H1 (cell line): ENCODE data around the gene LRRC28. TPM values are rescaled to one million over a fixed set of nuclear protein-coding genes. Genes with fewer than 3 reads are reported as not detected.

ENCODE experiments used
- CHD1 ChIP-seq: IDR thresholded peaks from 2 replicates; pipeline ENCODE4 v1.6.1; 2012; ENCODE audit warnings: low read depth, low read length, improper control_type of control experiment
- CHD7 ChIP-seq: fragments of 300-600 bp; sonication (generic); IDR thresholded peaks from 2 replicates; pipeline ENCODE4 v1.7.1; 2012; ENCODE audit warnings: low read length, moderate library complexity, mild to moderate bottlenecking, inconsistent platforms; ENCODE audit not compliant: insufficient replicate concordance
- EZH2 ChIP-seq: fragments of 200-600 bp; sonication (generic); IDR thresholded peaks from 2 replicates; pipeline ENCODE4 v1.7.1; 2012; ENCODE audit warnings: low read depth, mild to moderate bottlenecking, moderate library complexity, low read length, inconsistent platforms; ENCODE audit not compliant: severe bottlenecking
- GTF2F1 ChIP-seq: IDR thresholded peaks from 2 replicates; pipeline ENCODE4 v1.6.1; 2012; ENCODE audit warnings: low read depth, low read length, improper control_type of control experiment, borderline replicate concordance
- NRF1 ChIP-seq: IDR thresholded peaks from 2 replicates; pipeline ENCODE4 v1.6.1; 2011; ENCODE audit warnings: mild to moderate bottlenecking, low read depth, low read length, improper control_type of control experiment
- RNF2 ChIP-seq: fragments of 200-900, 300-1000 bp; sonication (generic); IDR thresholded peaks from 2 replicates; pipeline ENCODE4 v1.7.1; 2016; ENCODE audit warnings: borderline replicate concordance, low read depth, mild to moderate bottlenecking, antibody characterized with exemption, low read length; ENCODE audit not compliant: poor library complexity, severe bottlenecking; ENCODE audit errors: missing control alignments
- RXRA ChIP-seq: IDR thresholded peaks from 2 replicates; pipeline ENCODE4 v1.6.1; 2011; ENCODE audit warnings: low read depth, mild to moderate bottlenecking, low read length, moderate library complexity; ENCODE audit not compliant: insufficient read depth
- SIN3A ChIP-seq, 2 experiments: IDR thresholded peaks in 1 of 2; conservative IDR thresholded peaks in 1 of 2; 2 replicates each; pipeline ENCODE4 v1.6.1; 2011 to 2012; ENCODE audit warnings: low read length in 2 of 2, improper control_type of control experiment in 1 of 2, low read depth in 1 of 2, mild to moderate bottlenecking in 1 of 2
- SUZ12 ChIP-seq: fragments of 200-600 bp; sonication (generic); IDR thresholded peaks from 2 replicates; pipeline ENCODE4 v1.6.1; 2012; ENCODE audit warnings: mild to moderate bottlenecking, inconsistent platforms, low read length, moderate library complexity, mixed read lengths
- TCF12 ChIP-seq: IDR thresholded peaks from 2 replicates; pipeline ENCODE4 v1.6.1; 2011; ENCODE audit warnings: low read depth, mild to moderate bottlenecking, low read length
- TEAD4 ChIP-seq: IDR thresholded peaks from 2 replicates; pipeline ENCODE4 v1.6.1; 2012; ENCODE audit warnings: low read depth, low read length, inconsistent platforms, mixed read lengths
- polyA plus RNA-seq, 7 experiments: library from polyadenylated mRNA; depleted of rRNA in 3 of 7; stranded (reverse) in 5 of 7; unstranded in 2 of 7; fragments of >200 nt in 5 of 7; fragments of 200-250 nt in 2 of 7; gene quantifications; 1 replicate in 5 of 7; 2 replicates in 1 of 7; 4 replicates in 1 of 7; pipeline versions ENCODE4 v1.2.1 to v1.2.3, GENCODE V29; 2011 to 2013; ENCODE audit warnings: missing spikeins in 2 of 7, mixed read lengths in 2 of 7
- total RNA-seq: library from RNA; stranded (reverse); fragmentation: NEBNext Ultra II Directional; extraction: Animal tissue kit (Norgen Biotek cat#: 25700); gene quantifications from 2 replicates; pipeline ENCODE4 v1.2.1, GENCODE V29; 2021

Gene LRRC28
- total and polyA plus RNA-seq, 2 of the 8 experiments (the other 6 are each of a cell fraction or from before 2014, with no cell fraction given), result 20.2 to 23.3 TPM

GRCh38 chr15:99336794-99337193 lies 85.5 kb downstream of the LRRC28 start (continued):
- TF ChIP-seq CHD7, result no peak
- no peak for TF ChIP-seq GTF2F1
- no peak for TF ChIP-seq SUZ12
- no peak for TF ChIP-seq NRF1
- TF ChIP-seq RXRA, result no peak
- no peak for TF ChIP-seq SIN3A (conservative IDR thresholded peaks at IDR 0.05 in 1 of 2, IDR thresholded peaks at IDR 0.05 in 1 of 2; ENCODE audit: low read depth in 1 of 2, low read length in 2 of 2)
- TF ChIP-seq TEAD4, result no peak
- no peak for TF ChIP-seq CHD1
- TF ChIP-seq RNF2, result no peak
- TF ChIP-seq EZH2, result no peak
- no peak for TF ChIP-seq TCF12
